Body of pancreas (tissue), 4 donors: ENCODE measurements around the gene BCL2L12.

Experiments used
- POLR2A ChIP-seq, 3 donors: fragments of 450-650 bp; IDR thresholded peaks; one replicate each; pipeline ENCODE4 v1.6.1; 2016; ENCODE audit warnings: antibody characterized with exemption in 3 of 3, mild to moderate bottlenecking in 2 of 3
- TF ChIP-seq, protein P1 (sequence below), 7 experiments: fragments of 450-650 bp in 4 of 7; fragments of 200-600 bp in 3 of 7; sonication (generic) in 3 of 7; IDR thresholded peaks; one replicate each; pipeline ENCODE4 v1.5.1; 2016 to 2019; ENCODE audit warnings: antibody characterized with exemption in 7 of 7

- TF ChIP-seq, protein P1, sequence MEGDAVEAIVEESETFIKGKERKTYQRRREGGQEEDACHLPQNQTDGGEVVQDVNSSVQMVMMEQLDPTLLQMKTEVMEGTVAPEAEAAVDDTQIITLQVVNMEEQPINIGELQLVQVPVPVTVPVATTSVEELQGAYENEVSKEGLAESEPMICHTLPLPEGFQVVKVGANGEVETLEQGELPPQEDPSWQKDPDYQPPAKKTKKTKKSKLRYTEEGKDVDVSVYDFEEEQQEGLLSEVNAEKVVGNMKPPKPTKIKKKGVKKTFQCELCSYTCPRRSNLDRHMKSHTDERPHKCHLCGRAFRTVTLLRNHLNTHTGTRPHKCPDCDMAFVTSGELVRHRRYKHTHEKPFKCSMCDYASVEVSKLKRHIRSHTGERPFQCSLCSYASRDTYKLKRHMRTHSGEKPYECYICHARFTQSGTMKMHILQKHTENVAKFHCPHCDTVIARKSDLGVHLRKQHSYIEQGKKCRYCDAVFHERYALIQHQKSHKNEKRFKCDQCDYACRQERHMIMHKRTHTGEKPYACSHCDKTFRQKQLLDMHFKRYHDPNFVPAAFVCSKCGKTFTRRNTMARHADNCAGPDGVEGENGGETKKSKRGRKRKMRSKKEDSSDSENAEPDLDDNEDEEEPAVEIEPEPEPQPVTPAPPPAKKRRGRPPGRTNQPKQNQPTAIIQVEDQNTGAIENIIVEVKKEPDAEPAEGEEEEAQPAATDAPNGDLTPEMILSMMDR (IDR thresholded peaks at IDR 0.05), result no peak
- TF ChIP-seq POLR2A (IDR thresholded peaks at IDR 0.05), result no peak
These were observed 19.1 kb upstream of the BCL2L12 start for GRCh38 chr19:49646586-49646985.
